22Rv1 (cell line): ENCODE results near the gene ITIH4.

ENCODE experiments used
- ZFX ChIP-seq: fragments of 450-650 bp; IDR thresholded peaks from 2 replicates; pipeline ENCODE4 v1.6.1; 2017; ENCODE audit warnings: antibody characterized with exemption, borderline replicate concordance
- TF ChIP-seq, protein P1 (sequence below): fragments of 450-650 bp; IDR thresholded peaks from 2 replicates; pipeline ENCODE4 v1.5.1; 2017; ENCODE audit warnings: mild to moderate bottlenecking

DNA sequence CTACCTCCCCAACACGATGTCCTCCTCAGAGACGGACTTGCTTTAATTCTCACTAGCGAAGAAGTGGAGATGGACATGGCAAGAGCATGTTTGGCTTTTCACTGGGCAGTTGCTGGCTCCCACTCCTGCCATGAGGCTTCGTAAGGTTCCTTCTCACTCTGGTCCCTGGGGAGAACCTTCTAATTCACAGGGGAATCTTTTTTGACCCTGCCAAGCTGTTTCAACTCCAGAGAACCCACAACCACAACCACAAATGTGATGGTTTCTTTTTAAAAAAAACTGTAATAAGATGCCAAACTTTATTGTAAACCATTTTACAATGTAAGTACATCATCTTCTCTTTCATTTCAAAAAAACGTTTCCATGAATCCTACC is 6.0 kb upstream of the ITIH4 start:
- TF ChIP-seq, protein P1, sequence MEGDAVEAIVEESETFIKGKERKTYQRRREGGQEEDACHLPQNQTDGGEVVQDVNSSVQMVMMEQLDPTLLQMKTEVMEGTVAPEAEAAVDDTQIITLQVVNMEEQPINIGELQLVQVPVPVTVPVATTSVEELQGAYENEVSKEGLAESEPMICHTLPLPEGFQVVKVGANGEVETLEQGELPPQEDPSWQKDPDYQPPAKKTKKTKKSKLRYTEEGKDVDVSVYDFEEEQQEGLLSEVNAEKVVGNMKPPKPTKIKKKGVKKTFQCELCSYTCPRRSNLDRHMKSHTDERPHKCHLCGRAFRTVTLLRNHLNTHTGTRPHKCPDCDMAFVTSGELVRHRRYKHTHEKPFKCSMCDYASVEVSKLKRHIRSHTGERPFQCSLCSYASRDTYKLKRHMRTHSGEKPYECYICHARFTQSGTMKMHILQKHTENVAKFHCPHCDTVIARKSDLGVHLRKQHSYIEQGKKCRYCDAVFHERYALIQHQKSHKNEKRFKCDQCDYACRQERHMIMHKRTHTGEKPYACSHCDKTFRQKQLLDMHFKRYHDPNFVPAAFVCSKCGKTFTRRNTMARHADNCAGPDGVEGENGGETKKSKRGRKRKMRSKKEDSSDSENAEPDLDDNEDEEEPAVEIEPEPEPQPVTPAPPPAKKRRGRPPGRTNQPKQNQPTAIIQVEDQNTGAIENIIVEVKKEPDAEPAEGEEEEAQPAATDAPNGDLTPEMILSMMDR, result no peak
- no peak for TF ChIP-seq ZFX
